GM10248 (cell line): ENCODE results near the gene CLCN7.
"Not testable (repeated sequence)": the region's sequence is repeated elsewhere in the genome, so short reads cannot be mapped to it uniquely, and the experiment has no call there.

ENCODE experiments used
- CTCF ChIA-PET: fragments of 300-600 bp; sonication (Branson Sonifier 250); formaldehyde crosslinking; extraction: SDS; loops from one replicate; lab custom pipeline; 2021; ENCODE audit warnings: antibody characterized with exemption; lab: Yijun Ruan, JAX
- POLR2A ChIA-PET: fragments of 350-650 bp; sonication (Branson Sonifier 250); formaldehyde crosslinking; extraction: SDS; loops from one replicate; lab custom pipeline; 2020; ENCODE audit warnings: antibody characterized with exemption; lab: Yijun Ruan, JAX
- DNase-seq: peaks from one replicate; pipeline ENCODE4 v3.0.0; 2012; ENCODE audit errors: extremely low spot score
- CTCF ChIP-seq: IDR thresholded peaks from 2 replicates; pipeline ENCODE4 v1.5.1; 2012; ENCODE audit warnings: mild to moderate bottlenecking, low read depth; ENCODE audit errors: extremely low read depth, missing control alignments, control extremely low read depth

Gene CLCN7

GRCh38 chr16:1481906-1482835 is 7.3 kb upstream of the CLCN7 start:
- ChIA-PET POLR2A (no interaction called here), CTCF (no interaction called here)
- TF ChIP-seq CTCF = no peak
- DNase-seq = no peak

GRCh38 chr16:1478937-1479336 is 4.1 kb upstream of the CLCN7 start:
- POLR2A ChIA-PET, DNase-seq, CTCF ChIA-PET: not testable (repeated sequence)

- POLR2A ChIA-PET = no interaction called here
- DNase-seq = no peak
- TF ChIP-seq CTCF = no peak
- CTCF ChIA-PET = no interaction called here
Observed at GRCh38 chr16:1477033-1477432, 2.2 kb upstream of the CLCN7 start.

GRCh38 chr16:1475552-1476114 is 805 bp upstream of the CLCN7 start:
- no peak for TF ChIP-seq CTCF
- ChIA-PET POLR2A (no interaction called here), CTCF (no interaction called here)
- DNase-seq = no peak

GRCh38 chr16:1474082-1474795 is 589 bp downstream of the CLCN7 start:
- CTCF ChIA-PET = no interaction called here
- no peak for DNase-seq
- TF ChIP-seq CTCF = no peak
- POLR2A ChIA-PET = no interaction called here

GRCh38 chr16:1472974-1473373 is 1.9 kb downstream of the CLCN7 start:
- TF ChIP-seq CTCF = no peak
- POLR2A ChIA-PET = interaction anchor here (0.7 kb wide), 1 partner anchor 304 kb away, joined by 4 read pairs; no protein-coding TSS in a partner anchor
- CTCF ChIA-PET = no interaction called here
- no peak for DNase-seq
